RWPE2 (cell line): ENCODE measurements around the gene SUCLG2.

ENCODE experiments used
- ATAC-seq: fragments of 200-7000 bp; cut with Tn5 transposase; 3 replicates; pipeline ENCODE4 v1.9.1; 2021; ENCODE audit warnings: low read depth
- DNase-seq: peaks from one replicate; pipeline ENCODE4 v3.0.0-alpha.2; 2020; ENCODE audit warnings: low spot score
- H3K27ac ChIP-seq: fragments of 450-650 bp; 2 replicates; pipeline ENCODE4 v1.5.1; 2017; ENCODE audit warnings: mild to moderate bottlenecking; ENCODE audit not compliant: poor library complexity, severe bottlenecking
- H3K27me3 ChIP-seq: fragments of 250-450 bp; sonication (Bioruptor Pico); 2 replicates; pipeline ENCODE4 v1.5.1; 2021; ENCODE audit warnings: mild to moderate bottlenecking, moderate library complexity; ENCODE audit not compliant: insufficient read depth, poor library complexity, severe bottlenecking
- H3K36me3 ChIP-seq: fragments of 250-450 bp; sonication (Bioruptor Pico); 2 replicates; pipeline ENCODE4 v1.5.1; 2020; ENCODE audit warnings: low read depth, mild to moderate bottlenecking, moderate library complexity
- H3K4me1 ChIP-seq: fragments of 250-450 bp; sonication (Bioruptor Pico); 2 replicates; pipeline ENCODE4 v1.5.1; 2021; ENCODE audit warnings: mild to moderate bottlenecking, moderate library complexity; ENCODE audit not compliant: insufficient read depth, poor library complexity, severe bottlenecking
- H3K4me3 ChIP-seq: fragments of 250-450 bp; sonication (Bioruptor Pico); 2 replicates; pipeline ENCODE4 v1.5.1; 2021; ENCODE audit warnings: mild to moderate bottlenecking, moderate library complexity; ENCODE audit not compliant: severe bottlenecking
- H3K9me3 ChIP-seq: fragments of 250-450 bp; sonication (Bioruptor Pico); 2 replicates; pipeline ENCODE4 v1.5.1; 2021; ENCODE audit warnings: mild to moderate bottlenecking, moderate library complexity; ENCODE audit not compliant: severe bottlenecking
- TF ChIP-seq, protein P1 (sequence below): fragments of 450-650 bp; IDR thresholded peaks from one replicate; pipeline ENCODE4 v1.5.1; 2017; ENCODE audit warnings: mild to moderate bottlenecking, moderate library complexity; ENCODE audit not compliant: poor library complexity, severe bottlenecking

Gene SUCLG2

GRCh38 chr3:67684211-67684610, 29.8 kb upstream of the SUCLG2 start:
- ATAC-seq (no peak), DNase-seq (no peak)
- TF ChIP-seq, protein P1, sequence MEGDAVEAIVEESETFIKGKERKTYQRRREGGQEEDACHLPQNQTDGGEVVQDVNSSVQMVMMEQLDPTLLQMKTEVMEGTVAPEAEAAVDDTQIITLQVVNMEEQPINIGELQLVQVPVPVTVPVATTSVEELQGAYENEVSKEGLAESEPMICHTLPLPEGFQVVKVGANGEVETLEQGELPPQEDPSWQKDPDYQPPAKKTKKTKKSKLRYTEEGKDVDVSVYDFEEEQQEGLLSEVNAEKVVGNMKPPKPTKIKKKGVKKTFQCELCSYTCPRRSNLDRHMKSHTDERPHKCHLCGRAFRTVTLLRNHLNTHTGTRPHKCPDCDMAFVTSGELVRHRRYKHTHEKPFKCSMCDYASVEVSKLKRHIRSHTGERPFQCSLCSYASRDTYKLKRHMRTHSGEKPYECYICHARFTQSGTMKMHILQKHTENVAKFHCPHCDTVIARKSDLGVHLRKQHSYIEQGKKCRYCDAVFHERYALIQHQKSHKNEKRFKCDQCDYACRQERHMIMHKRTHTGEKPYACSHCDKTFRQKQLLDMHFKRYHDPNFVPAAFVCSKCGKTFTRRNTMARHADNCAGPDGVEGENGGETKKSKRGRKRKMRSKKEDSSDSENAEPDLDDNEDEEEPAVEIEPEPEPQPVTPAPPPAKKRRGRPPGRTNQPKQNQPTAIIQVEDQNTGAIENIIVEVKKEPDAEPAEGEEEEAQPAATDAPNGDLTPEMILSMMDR = no peak
- Histone ChIP-seq H3K4me1 (no peaks in the 10 kb centered on the region), H3K4me3 (no peak overlapping the region), H3K27ac (no peak overlapping the region), H3K9me3 (no peaks in the 10 kb centered on the region), H3K27me3 (no peaks in the 10 kb centered on the region), H3K36me3 (no peaks in the 10 kb centered on the region)

DNA sequence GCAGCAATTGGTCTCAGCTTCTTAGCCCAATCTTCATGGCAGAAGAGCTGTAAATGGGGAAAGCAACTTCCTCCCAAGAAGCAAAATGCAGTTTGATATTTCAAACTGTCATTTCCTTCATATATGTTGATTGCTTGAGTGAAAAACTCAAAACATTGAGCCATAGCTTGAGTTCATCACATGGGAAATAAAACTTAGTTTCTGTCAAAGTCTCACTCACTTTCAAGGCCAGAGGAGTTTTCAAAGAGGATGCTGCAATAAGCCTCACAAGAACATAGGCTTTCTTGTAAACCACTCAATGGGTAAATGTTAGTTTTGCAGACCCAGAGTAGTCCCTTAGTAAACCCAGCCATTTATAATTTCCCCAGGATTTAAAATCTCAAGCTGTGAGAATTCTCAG, 29.1 kb upstream of the SUCLG2 start:
- DNase-seq (no peak), ATAC-seq (no peak)
- H3K36me3 ChIP-seq = no peaks in the 10 kb centered on the region
- H3K4me1 ChIP-seq = no peaks in the 10 kb centered on the region
- no peaks in the 10 kb centered on the region for H3K27me3 ChIP-seq
- H3K27ac ChIP-seq = no peak overlapping the region
- TF ChIP-seq, protein P1 = no peak
- no peak overlapping the region for H3K4me3 ChIP-seq
- no peaks in the 10 kb centered on the region for H3K9me3 ChIP-seq

GRCh38 chr3:67678665-67679064, 24.3 kb upstream of the SUCLG2 start:
- Histone ChIP-seq H3K27me3 (no peaks in the 10 kb centered on the region), H3K27ac (no peak overlapping the region), H3K36me3 (no peaks in the 10 kb centered on the region), H3K9me3 (no peaks in the 10 kb centered on the region), H3K4me1 (no peaks in the 10 kb centered on the region), H3K4me3 (no peak overlapping the region)
- TF ChIP-seq, protein P1 = no peak
- DNase-seq (no peak), ATAC-seq (no peak)

DNA sequence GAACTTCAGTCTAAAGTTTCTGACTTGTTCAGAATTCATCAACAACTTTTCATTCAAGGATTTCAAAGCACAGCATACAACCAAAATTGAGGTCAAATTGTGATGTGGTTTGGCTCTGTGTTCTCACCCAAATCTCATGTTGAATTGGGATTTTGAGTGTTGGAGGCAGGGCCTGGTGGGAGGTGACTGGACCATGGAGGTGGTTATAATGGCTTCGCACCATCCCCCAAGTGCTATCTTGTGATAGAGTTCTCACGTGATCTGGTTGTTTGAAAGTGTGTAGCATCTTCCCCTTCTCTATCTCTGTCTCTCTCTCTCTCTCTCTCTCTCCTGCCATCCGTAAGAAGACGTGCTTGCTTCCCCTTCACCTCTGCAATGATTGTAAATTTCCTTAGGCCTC, 19.6 kb upstream of the SUCLG2 start:
- ATAC-seq (no peak), DNase-seq (no peak)
- H3K4me1 ChIP-seq = no peaks in the 10 kb centered on the region
- H3K27me3 ChIP-seq = no peaks in the 10 kb centered on the region
- no peak overlapping the region for H3K4me3 ChIP-seq
- no peak overlapping the region for H3K27ac ChIP-seq
- TF ChIP-seq, protein P1 = no peak
- H3K36me3 ChIP-seq = no peaks in the 10 kb centered on the region
- no peaks in the 10 kb centered on the region for H3K9me3 ChIP-seq

GRCh38 chr3:67662733-67663132, 8.3 kb upstream of the SUCLG2 start:
- H3K4me3 ChIP-seq = no peak overlapping the region
- no peaks in the 10 kb centered on the region for H3K9me3 ChIP-seq
- no peak for ATAC-seq
- no peaks in the 10 kb centered on the region for H3K27me3 ChIP-seq
- no peak overlapping the region for H3K27ac ChIP-seq
- H3K4me1 ChIP-seq = no peaks in the 10 kb centered on the region
- H3K36me3 ChIP-seq = no peaks in the 10 kb centered on the region
- TF ChIP-seq, protein P1 = no peak
- DNase-seq = no peak
